NCI-H128 (cell line): ENCODE data around the gene ELP5.

Experiments
- DNase-seq: peaks from one replicate; lab custom pipeline; 2025; ENCODE audit not compliant: unreplicated experiment; lab: John Stamatoyannopoulos, UW

ELP5 gene

GRCh38 chr17:7282752-7283321, 30.8 kb downstream of the ELP5 start:
- DNase-seq, result no peak

- no peak for DNase-seq
Measured at GRCh38 chr17:7283471-7284216, 31.6 kb downstream of the ELP5 start.

DNA sequence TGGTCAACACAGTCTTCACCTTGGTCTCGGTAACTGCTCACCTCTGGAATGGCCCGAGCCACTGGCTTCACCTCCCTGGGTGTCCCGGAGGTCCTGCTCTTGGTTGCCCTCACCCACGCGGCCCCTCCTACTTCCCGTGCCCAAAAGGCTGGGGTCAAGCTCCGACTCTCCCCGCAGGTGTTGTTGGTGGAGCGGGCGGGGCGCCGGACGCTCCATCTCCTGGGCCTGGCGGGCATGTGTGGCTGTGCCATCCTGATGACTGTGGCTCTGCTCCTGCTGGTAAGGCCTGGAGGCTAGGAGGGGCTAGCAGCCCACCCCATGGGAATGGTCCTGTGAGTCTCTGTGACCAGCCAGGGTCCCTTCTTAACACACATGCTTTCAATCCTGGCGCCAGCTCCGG, 32.9 kb downstream of the ELP5 start:
- DNase-seq, result no peak

DNA sequence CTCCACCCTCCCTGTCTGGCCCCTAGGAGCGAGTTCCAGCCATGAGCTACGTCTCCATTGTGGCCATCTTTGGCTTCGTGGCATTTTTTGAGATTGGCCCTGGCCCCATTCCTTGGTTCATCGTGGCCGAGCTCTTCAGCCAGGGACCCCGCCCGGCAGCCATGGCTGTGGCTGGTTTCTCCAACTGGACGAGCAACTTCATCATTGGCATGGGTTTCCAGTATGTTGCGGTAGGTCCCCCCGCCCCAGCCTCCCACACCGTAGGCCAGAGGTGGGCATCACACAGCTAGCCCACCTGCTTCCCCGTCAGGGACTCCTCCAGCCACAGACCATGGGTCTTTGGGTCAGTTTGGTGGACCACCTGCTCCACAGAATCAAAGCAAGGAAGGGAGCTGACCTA, 33.7 kb downstream of the ELP5 start:
- DNase-seq, result no peak

- no peak for DNase-seq
Measured at GRCh38 chr17:7289256-7290032, 37.4 kb downstream of the ELP5 start.

GRCh38 chr17:7290166-7290565, 38.2 kb downstream of the ELP5 start:
- DNase-seq, result no peak

- no peak for DNase-seq
Measured at GRCh38 chr17:7290685-7291084, 38.7 kb downstream of the ELP5 start.

GRCh38 chr17:7292194-7292593, 40.2 kb downstream of the ELP5 start:
- DNase-seq, result no peak

GRCh38 chr17:7292729-7293128, 40.7 kb downstream of the ELP5 start:
- no peak for DNase-seq

- DNase-seq, result no peak
Measured at GRCh38 chr17:7293159-7293558, 41.1 kb downstream of the ELP5 start.

GRCh38 chr17:7293816-7294613, 42.0 kb downstream of the ELP5 start:
- DNase-seq, result no peak

DNA sequence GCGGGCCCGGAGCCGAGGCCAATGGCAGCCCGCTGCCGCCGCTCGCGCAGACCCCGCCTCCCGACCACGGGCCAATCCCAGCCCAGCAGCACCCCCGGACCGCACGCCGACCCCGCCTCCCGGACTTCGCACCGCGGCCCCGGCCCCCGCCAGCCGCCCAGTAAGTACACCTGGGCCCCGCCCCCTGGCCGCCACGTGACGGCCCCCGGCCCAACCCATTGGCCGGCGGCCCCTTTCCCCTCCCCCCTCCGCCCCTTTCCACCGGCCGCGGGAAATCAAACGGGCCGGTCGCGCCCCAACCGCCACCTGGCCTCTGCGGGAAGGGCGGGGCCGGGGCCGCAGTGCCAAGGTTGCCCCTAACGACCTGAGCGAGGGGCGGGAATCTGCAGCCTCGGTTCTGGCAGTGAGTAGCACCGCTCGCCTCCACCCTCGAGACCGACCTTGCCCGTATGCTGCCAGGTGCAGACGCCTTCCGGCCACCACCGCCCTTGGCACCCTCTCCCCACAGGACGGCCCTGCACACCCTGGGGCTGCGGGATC, 42.7 kb downstream of the ELP5 start, which contains the start of gene YBX2:
TSS of gene YBX2 (minus strand) at position 26 of the 540 bp plus-strand sequence. CDS start 139 bp downstream, outside the sequence.
- DNase-seq, result peak; percentile 58

GRCh38 chr17:7295230-7296180, 43.5 kb downstream of the ELP5 start:
- DNase-seq, result no peak

DNA sequence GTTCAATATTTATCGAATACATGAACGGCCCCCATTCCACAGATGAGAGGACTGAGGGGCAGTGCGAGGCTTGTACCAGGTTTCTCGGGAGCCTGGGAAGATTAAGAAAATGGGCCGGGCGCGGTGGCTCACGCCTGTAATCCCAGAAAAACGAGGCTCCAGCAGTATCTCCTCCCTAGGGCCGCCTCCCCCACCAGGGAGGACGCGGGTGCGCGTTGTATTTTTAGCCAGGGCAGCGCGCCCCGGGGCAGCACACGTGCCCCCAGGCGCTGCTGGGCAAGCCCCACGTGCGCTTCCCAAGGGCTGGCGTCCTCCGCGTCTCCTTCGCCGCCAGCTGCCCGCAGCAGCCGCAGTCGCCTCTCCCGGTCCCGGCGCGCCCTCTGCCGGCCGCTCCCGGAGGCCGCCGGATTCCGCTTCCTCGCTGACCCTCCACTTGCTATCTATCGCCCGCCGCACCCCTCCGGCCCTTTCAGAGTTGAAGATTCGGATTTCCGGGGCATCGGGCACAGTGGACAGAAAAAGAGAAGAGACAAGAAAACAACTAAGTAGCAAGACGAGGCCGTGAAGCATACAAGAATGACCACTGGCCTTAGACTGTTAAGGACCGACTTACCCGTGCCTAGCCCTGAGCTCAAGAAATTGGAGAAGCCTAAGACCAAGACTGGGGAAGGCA, 44.3 kb downstream of the ELP5 start:
- DNase-seq, result peak; percentile 28

GRCh38 chr17:7304179-7304578, 52.2 kb downstream of the ELP5 start:
- DNase-seq, result no peak

GRCh38 chr17:7306911-7307685, 55.1 kb downstream of the ELP5 start, which contains the start of gene EIF5A:
TSS of gene EIF5A (plus strand) at chr17:7307628. CDS start at chr17:7309636, 2,008 bp downstream.
- peak; percentile 98 for DNase-seq

- no peak for DNase-seq
Measured at GRCh38 chr17:7307686-7308624, 55.9 kb downstream of the ELP5 start.
